ENCODE measurements around the gene GNG7. TPM values are rescaled to one million over a fixed set of nuclear protein-coding genes. Genes with fewer than 3 reads are reported as not detected.
A peak's percentile ranks its signal among the peaks of the same experiment; 100 is the strongest.
"Not testable (repeated sequence)": the region's sequence is repeated elsewhere in the genome, so short reads cannot be mapped to it uniquely, and the experiment has no call there.

Gene GNG7
- total RNA-seq, 2 experiments from 2014 or later, result 1.2 to 2.2 TPM

DNA sequence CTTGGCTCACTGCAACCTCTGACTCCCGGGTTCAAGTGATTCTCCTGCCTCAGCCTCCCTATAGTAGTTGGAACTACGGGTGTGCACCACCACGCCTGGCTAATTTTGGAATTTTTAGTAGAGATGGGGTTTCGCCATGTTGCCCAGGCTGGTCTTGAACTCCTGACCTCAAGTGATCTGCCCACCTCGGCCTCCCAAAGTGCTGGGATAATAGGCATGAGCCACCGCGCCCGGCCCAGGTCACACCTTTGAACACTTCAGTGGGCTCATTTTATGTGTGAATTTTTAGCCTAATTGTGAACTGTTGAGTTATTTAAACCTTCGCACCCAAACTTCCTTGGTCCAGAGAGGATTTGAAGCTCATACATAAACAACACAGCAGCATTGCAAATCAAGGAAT, 138.9 kb downstream of the GNG7 start:
- POLR2A ChIA-PET, result interaction anchor here (1.0 to 3.5 kb wide), 3 partner anchors 11 to 87 kb away, joined by 8 to 102 read pairs (median 28); partner anchors contain the start of gene GADD45B
- H3K9me3 Mint-ChIP-seq; H3K27me3 Mint-ChIP-seq; H3K36me3 Mint-ChIP-seq; DNase-seq; ATAC-seq (ENCODE audit: low read depth): not testable (repeated sequence)
- Mint-ChIP-seq H3K4me3 (peak overlapping the region; percentile 82), H3K4me1 (peaks cover 36% of the 10 kb centered on the region), H3K27ac (peak overlapping the region; percentile 96)

DNA sequence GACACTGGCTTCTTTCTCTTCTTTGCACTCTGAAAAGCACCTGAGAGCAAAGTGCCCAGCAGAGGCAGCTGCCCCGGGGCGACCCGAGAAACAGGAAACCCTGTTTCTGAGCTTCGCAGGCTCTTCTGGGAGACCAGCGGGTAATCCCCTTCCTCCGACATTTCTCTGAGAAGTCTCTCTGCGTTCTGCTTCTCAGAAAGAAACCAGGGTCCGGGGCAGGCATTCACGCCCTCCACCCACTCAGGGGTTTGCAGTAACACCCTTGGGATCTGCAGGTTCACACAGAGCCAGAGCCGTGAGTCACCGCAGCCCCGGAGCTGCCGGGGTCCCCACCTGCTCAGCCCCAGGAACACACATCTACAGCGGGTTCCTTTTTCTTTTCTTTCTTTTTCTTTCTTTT, 140.6 kb downstream of the GNG7 start:
- peak overlapping the region; percentile 82 for H3K4me3 Mint-ChIP-seq
- peak; percentile 92 for ATAC-seq (ENCODE audit: low read depth)

DNA sequence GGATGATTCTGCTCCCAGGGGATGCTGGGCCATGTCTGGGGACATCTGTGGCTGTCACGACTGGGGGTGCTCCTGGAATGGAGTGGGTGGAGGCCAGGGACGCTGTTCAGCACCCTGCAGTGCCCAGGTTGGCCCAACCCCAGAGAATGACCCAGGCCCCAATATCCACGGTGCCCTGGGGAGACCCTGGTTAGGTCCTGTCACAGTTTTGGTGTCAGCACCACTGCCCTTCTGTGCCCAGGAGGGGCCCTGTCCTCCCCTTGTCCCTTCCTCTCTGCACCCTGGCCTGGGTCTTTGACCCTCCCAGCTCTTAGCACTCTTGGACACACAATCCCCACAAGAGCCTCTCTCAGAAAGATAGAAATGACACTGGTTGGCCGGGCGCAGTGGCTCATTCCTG, 141.3 kb downstream of the GNG7 start:
- DNase-seq, result no peak
- no peaks in the 10 kb centered on the region for H3K36me3 Mint-ChIP-seq
- H3K27me3 Mint-ChIP-seq, result no peaks in the 10 kb centered on the region
- H3K27ac Mint-ChIP-seq, result peak overlapping the region; percentile 96
- no peak for ATAC-seq (ENCODE audit: low read depth)
- POLR2A ChIA-PET, result interaction anchor here (0.6 to 3.5 kb wide), 22 partner anchors 9 to 1503 kb away, joined by 3 to 102 read pairs (median 4); partner anchors contain the start of gene GADD45B
- no peaks in the 10 kb centered on the region for H3K9me3 Mint-ChIP-seq
- H3K4me3 Mint-ChIP-seq, result peak overlapping the region; percentile 82
- H3K4me1 Mint-ChIP-seq, result peaks cover 34% of the 10 kb centered on the region

More for the DNA sequence above, 140.6 kb downstream of the GNG7 start:
- H3K4me1 Mint-ChIP-seq, result peaks cover 33% of the 10 kb centered on the region
- no peaks in the 10 kb centered on the region for H3K9me3 Mint-ChIP-seq
- H3K36me3 Mint-ChIP-seq, result no peaks in the 10 kb centered on the region
- H3K27ac Mint-ChIP-seq, result peak overlapping the region; percentile 96
- POLR2A ChIA-PET, result interaction anchor here (0.6 to 3.5 kb wide), 22 partner anchors 10 to 234 kb away, joined by 3 to 102 read pairs (median 4); partner anchors contain the start of gene GADD45B
- DNase-seq, result peak; percentile 73
- H3K27me3 Mint-ChIP-seq, result no peaks in the 10 kb centered on the region

DNA sequence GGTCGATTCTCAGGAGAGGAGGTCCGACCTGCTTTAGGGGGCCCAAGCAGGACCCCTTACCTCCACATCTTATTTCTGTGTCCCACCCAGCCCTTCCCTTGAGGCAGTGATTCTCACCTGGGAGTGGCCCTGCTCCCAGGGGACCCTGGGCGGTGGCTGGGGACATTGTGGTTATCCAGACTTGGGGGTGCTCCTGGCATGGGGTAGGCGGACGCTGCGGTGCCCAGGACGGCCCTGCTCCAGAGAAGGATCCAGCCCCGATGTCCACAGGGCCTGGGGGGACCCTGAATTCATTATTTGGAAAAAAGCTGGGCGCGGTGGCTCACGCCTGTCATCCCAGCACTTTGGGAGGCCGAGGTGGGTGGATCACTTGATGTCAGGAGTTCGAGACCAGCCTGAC, 142.1 kb downstream of the GNG7 start:
- Mint-ChIP-seq H3K9me3 (no peaks in the 10 kb centered on the region), H3K4me1 (peaks cover 36% of the 10 kb centered on the region), H3K27ac (peak overlapping the region; percentile 48), H3K36me3 (no peaks in the 10 kb centered on the region), H3K27me3 (no peaks in the 10 kb centered on the region), H3K4me3 (no peak overlapping the region)
- ATAC-seq (ENCODE audit: low read depth) (no peak), DNase-seq (no peak)
- POLR2A ChIA-PET, result interaction anchor here (0.9 to 3.5 kb wide), 7 partner anchors 8 to 83 kb away, joined by 4 to 102 read pairs (median 18); partner anchors contain the start of gene GADD45B

DNA sequence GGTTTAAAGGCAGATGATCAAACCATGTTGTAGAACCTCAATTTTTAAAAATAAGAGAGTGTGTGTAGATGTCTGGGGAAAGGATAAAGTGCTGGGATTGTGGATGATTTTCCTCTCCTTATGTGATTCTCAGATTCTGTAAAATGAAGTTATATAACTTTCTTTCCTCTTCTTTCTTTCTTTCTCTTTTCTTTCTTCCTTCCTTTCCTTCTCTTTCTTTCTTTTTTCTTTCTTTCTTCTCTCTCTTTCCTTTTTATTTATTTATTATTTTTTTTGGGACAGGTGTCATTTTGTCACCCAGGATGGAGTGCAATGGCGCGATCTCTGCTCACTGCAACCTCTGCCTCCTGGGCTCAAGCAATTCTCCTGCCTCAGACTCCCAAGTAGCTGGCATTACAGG, 144.0 kb downstream of the GNG7 start:
- H3K36me3 Mint-ChIP-seq, result no peaks in the 10 kb centered on the region
- H3K9me3 Mint-ChIP-seq, result no peaks in the 10 kb centered on the region
- no peak overlapping the region for H3K4me3 Mint-ChIP-seq
- H3K4me1 Mint-ChIP-seq, result peaks cover 39% of the 10 kb centered on the region
- POLR2A ChIA-PET, result interaction anchor here (1.3 to 3.3 kb wide), 2 partner anchors 15 to 82 kb away, joined by 3 to 16 read pairs; partner anchors contain the start of gene GADD45B
- DNase-seq, result no peak
- ATAC-seq (ENCODE audit: low read depth), result no peak
- no peaks in the 10 kb centered on the region for H3K27me3 Mint-ChIP-seq
- H3K27ac Mint-ChIP-seq, result peak overlapping the region; percentile 64

DNA sequence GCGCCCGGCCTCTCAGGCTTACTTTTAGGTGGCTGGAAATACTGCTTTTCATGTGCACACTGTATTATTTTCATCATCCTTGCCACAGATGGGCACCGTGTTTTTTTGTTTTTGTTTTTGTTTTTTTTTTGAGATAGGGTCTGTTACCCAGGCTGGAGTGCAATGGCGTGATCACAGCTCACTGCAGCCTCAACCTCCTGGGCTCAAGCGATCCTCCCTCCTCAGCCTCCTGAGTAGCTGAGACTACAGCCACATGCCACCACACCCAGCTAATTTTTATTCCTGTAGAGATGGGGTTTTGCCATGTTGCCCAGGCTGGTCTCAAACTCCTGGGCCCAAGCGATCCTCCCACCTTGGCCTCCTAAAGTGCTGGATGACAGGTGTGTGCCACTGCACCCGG, 144.4 kb downstream of the GNG7 start:
- not testable (repeated sequence) for ATAC-seq (ENCODE audit: low read depth); H3K27me3 Mint-ChIP-seq; H3K36me3 Mint-ChIP-seq; H3K9me3 Mint-ChIP-seq; H3K4me3 Mint-ChIP-seq; DNase-seq
- POLR2A ChIA-PET, result interaction anchor here (3.3 kb wide), 1 partner anchor 82 kb away, joined by 16 read pairs; the partner anchor contains the start of gene GADD45B
- Mint-ChIP-seq H3K27ac (peak overlapping the region; percentile 64), H3K4me1 (peaks cover 35% of the 10 kb centered on the region)

DNA sequence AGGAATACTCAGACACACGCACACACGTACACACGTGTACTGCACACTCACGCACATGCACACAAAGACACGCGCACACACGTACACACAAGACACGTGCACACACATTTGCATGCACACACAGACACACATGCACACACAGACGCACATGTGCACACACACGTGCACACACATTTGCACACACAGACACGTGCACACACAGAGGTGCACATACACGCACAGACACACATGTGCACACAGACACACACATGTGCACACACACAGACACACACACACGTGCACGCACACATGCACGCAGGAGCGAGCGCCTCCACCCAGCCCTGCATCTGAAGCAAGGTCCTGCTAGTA, 145.4 kb downstream of the GNG7 start:
- POLR2A ChIA-PET, result interaction anchor here (3.3 kb wide), 1 partner anchor 81 kb away, joined by 16 read pairs; the partner anchor contains the start of gene GADD45B
- H3K4me1 Mint-ChIP-seq, result peaks cover 36% of the 10 kb centered on the region
- H3K27ac Mint-ChIP-seq, result peak overlapping the region; percentile 64

DNA sequence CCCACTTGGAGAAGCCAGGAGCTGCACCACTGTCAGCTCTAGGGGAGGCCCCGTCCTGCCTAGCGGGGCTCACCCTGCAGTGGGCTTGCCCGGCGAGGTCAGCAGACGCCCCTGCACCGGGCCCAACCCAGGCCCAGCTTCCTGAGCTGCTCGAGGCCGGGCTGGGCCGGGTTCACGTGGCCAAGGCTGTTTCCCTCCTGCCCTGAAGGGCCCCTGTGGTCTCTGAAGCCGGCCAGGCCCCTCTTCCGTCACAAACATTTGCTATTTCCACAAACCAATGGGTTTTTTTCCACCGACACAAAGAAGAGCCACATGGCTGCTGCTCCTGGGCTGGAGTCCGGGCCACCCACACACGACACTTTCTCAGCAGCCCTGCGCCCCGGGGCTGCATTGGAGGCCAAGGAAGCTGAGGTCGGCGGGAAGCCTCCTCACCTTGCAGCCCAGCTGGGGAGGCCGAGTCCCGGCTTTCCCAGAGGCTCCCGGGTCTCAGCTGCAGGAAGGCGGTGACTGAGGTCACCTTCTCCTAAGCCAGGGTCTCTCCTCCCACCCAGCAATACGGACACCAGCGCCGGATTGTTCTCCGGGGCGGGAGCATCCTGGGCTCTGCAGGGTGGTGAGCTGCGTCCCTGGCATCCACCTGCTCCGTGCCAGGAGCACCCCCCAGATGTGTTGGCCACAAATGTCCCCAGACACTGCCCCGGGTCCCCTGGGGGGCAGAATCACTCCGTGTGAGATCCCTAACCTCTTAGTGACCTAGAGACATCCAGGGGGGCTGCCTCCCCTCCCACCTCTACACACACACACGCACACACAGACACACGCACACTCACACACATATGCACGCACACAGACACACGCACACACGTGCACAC, 146.0 kb downstream of the GNG7 start:
- Mint-ChIP-seq H3K9me3 (no peaks in the 10 kb centered on the region), H3K27me3 (no peaks in the 10 kb centered on the region), H3K27ac (peak overlapping the region; percentile 64), H3K4me1 (peaks cover 36% of the 10 kb centered on the region), H3K4me3 (no peak overlapping the region), H3K36me3 (no peaks in the 10 kb centered on the region)
- ATAC-seq (ENCODE audit: low read depth) (no peak), DNase-seq (no peak)
- POLR2A ChIA-PET, result interaction anchor here (0.6 to 3.3 kb wide), 2 partner anchors 80 to 97 kb away, joined by 4 to 16 read pairs; partner anchors contain the start of gene GADD45B

More for the DNA sequence above, 145.4 kb downstream of the GNG7 start:
- Mint-ChIP-seq H3K36me3 (no peaks in the 10 kb centered on the region), H3K27me3 (no peaks in the 10 kb centered on the region), H3K4me3 (no peak overlapping the region), H3K9me3 (no peaks in the 10 kb centered on the region)
- ATAC-seq (ENCODE audit: low read depth) (no peak), DNase-seq (no peak)

DNA sequence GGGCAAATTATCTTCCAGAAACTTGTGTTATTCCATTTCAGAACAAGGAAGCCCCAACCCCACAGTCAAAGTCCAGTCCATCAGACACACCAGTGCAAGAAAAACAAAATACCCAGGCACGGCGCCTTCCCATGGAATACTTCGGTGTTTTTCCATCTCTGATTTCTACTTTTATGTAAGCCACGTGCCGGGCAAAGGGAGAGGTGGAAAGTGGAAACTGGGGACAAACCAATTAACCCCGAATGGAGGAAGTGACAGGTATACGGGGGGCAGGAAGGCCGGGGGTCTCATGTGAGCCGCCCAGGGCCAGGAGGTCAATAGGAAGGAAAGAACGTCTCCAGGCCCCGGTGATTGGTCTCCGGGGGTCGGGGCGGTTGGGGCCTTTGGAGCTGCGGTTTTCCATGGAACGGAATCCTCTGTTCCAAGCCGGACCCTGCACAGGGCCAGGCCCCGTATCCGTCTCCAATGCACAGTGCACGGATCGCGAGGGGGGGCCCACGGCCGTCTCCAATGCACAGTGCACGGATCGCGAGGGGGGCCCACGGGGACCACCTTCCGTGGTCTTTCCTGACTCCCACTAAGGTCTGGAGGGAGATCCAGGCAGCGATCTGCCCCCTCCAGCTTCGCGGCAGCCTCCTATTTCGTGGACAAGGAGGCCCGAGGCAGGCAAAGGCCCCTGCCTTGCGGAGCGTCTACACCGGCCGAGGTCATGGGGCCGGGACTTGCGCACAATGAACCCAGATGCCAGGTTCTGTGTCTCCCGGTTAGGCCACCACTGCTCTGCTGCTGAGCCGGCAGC, 146.9 kb downstream of the GNG7 start:
- Mint-ChIP-seq H3K27ac (no peak overlapping the region), H3K9me3 (no peaks in the 10 kb centered on the region), H3K4me3 (no peak overlapping the region), H3K36me3 (no peaks in the 10 kb centered on the region), H3K27me3 (no peaks in the 10 kb centered on the region), H3K4me1 (peaks cover 34% of the 10 kb centered on the region)
- ATAC-seq (ENCODE audit: low read depth) (no peak), DNase-seq (no peak)
- POLR2A ChIA-PET, result interaction anchor here (0.5 to 6.2 kb wide), 4 partner anchors 79 to 420 kb away, joined by 3 to 139 read pairs (median 10); partner anchors contain the start of gene GADD45B

DNA sequence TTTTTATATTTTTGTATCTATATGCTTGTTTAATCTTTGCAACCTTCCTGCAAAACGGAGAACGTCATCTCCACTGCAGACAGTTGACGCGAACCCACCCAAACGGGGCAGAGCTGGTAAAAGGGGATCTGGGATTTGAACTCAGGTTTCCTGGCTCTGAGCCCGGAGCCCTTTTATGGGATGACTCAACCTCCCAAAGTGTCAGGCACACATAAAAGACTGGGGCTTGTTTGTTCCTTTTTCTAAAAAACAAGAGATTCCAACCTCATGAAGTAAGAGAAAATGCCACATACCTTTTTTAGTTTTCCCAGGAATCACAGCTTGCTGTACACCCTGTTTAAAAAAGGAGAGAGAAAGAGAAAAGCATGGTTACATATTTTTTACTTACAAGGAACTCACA, 147.6 kb downstream of the GNG7 start:
- POLR2A ChIA-PET, result interaction anchor here (0.5 to 6.2 kb wide), 3 partner anchors 10 to 421 kb away, joined by 3 to 139 read pairs (median 7); partner anchors contain the start of gene GADD45B
- DNase-seq (no peak), ATAC-seq (ENCODE audit: low read depth) (no peak)
- H3K36me3 Mint-ChIP-seq, result no peaks in the 10 kb centered on the region
- no peaks in the 10 kb centered on the region for H3K9me3 Mint-ChIP-seq
- H3K4me1 Mint-ChIP-seq, result peaks cover 32% of the 10 kb centered on the region
- no peak overlapping the region for H3K27ac Mint-ChIP-seq
- no peak overlapping the region for H3K4me3 Mint-ChIP-seq
- H3K27me3 Mint-ChIP-seq, result no peaks in the 10 kb centered on the region

DNA sequence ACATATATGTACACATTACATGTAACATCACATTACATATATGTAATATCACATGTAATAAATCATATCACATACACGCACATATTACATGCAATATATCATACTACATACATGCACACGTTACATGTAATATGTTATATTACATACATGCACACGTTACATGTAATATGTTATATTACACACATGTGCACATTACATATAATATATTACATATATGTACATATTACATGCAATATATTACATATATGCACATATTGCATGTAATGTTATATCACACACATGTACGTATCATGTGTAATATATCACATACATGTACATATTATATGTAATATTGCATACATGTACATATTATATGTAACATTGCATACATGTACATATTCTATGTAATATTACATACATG, 149.0 kb downstream of the GNG7 start:
- peaks cover 31% of the 10 kb centered on the region for H3K4me1 Mint-ChIP-seq

DNA sequence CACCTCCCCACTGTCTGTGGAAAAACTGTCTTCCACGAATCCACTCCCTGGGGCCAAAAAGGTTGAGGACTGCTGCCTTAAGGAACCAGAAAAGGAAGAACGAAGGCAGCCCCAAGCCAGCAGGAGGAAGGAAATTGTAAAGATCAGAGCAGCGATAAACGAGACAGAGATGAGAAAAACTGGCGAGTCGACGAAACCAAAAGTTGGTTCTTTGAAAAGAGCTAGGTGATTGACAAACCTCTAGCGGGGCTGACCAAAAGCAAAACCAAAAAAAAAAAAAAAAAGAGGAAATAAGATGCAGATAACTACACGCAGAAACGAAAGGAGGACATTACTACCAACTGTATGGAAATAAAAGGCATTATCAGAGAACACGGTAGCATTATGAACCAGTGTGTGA, 149.6 kb downstream of the GNG7 start:
- Mint-ChIP-seq H3K9me3 (no peaks in the 10 kb centered on the region), H3K27me3 (no peaks in the 10 kb centered on the region), H3K4me1 (peaks cover 29% of the 10 kb centered on the region), H3K4me3 (peak overlapping the region; percentile 83), H3K27ac (peak overlapping the region; percentile 89), H3K36me3 (no peaks in the 10 kb centered on the region)
- DNase-seq (no peak), ATAC-seq (ENCODE audit: low read depth) (peak; percentile 84)
- POLR2A ChIA-PET, result interaction anchor here (0.7 to 6.2 kb wide), 16 partner anchors 9 to 91 kb away, joined by 3 to 139 read pairs (median 4); partner anchors contain the start of gene GADD45B

More for the DNA sequence above, 149.0 kb downstream of the GNG7 start:
- ATAC-seq (ENCODE audit: low read depth), result no peak
- no peak for DNase-seq
- Mint-ChIP-seq H3K4me3 (no peak overlapping the region), H3K36me3 (no peaks in the 10 kb centered on the region), H3K27ac (no peak overlapping the region), H3K9me3 (no peaks in the 10 kb centered on the region), H3K27me3 (no peaks in the 10 kb centered on the region)
- POLR2A ChIA-PET, result interaction anchor here (0.7 to 6.2 kb wide), 13 partner anchors 9 to 91 kb away, joined by 3 to 139 read pairs (median 5); partner anchors contain the start of gene GADD45B

DNA sequence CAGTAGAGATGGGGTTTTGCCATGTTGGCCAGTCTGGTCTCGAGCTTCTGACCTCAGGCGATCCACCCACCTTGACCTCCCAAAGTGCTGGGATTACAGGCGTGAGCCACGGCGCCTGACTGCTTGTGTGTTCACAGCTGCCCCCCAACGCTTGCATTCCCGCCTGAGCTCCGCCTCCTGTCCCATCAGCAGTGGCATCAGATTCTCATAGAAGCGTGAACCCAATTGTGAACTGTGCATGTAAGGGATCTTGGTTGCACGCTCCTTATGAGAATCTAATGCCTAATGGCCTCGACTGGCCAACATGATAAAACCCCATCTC, 150.7 kb downstream of the GNG7 start:
- Mint-ChIP-seq H3K27ac (peak overlapping the region; percentile 89), H3K27me3 (no peaks in the 10 kb centered on the region), H3K36me3 (no peaks in the 10 kb centered on the region), H3K4me3 (no peak overlapping the region), H3K9me3 (no peaks in the 10 kb centered on the region), H3K4me1 (peaks cover 23% of the 10 kb centered on the region)
- no peak for DNase-seq
- no peak for ATAC-seq (ENCODE audit: low read depth)
- POLR2A ChIA-PET, result interaction anchor here (1.1 to 6.2 kb wide), 5 partner anchors 8 to 75 kb away, joined by 4 to 139 read pairs (median 22); partner anchors contain the start of gene GADD45B
